NCI-H774 (cell line): ENCODE measurements around the gene KIAA0930.
"Not testable (repeated sequence)": the region's sequence is repeated elsewhere in the genome, so short reads cannot be mapped to it uniquely, and the experiment has no call there.

Source experiments
- DNase-seq: peaks from one replicate; lab custom pipeline; 2025; lab: John Stamatoyannopoulos, UW

Gene KIAA0930

GRCh38 chr22:45200860-45201511 is 39.7 kb downstream of the KIAA0930 start:
- no peak for DNase-seq

GRCh38 chr22:45200230-45200629 is 40.5 kb downstream of the KIAA0930 start:
- no peak for DNase-seq

- DNase-seq, result no peak
Observed at GRCh38 chr22:45199723-45200122, 41.0 kb downstream of the KIAA0930 start.

GRCh38 chr22:45198463-45198795 is 42.3 kb downstream of the KIAA0930 start:
- DNase-seq, result no peak

- DNase-seq, result no peak
Observed at GRCh38 chr22:45197606-45198462, 42.9 kb downstream of the KIAA0930 start.

GRCh38 chr22:45196926-45197605 is 43.6 kb downstream of the KIAA0930 start:
- DNase-seq, result no peak

GRCh38 chr22:45196308-45196707 is 44.4 kb downstream of the KIAA0930 start:
- DNase-seq, result no peak

- no peak for DNase-seq
Observed at GRCh38 chr22:45195616-45196015, 45.1 kb downstream of the KIAA0930 start.

GRCh38 chr22:45194686-45195085 is 46.0 kb downstream of the KIAA0930 start:
- DNase-seq, result no peak

- DNase-seq, result no peak
Observed at GRCh38 chr22:45192701-45193187, 48.0 kb downstream of the KIAA0930 start.

GRCh38 chr22:45191746-45192145 is 48.9 kb downstream of the KIAA0930 start:
- DNase-seq, result not testable (repeated sequence)

- DNase-seq, result no peak
Observed at GRCh38 chr22:45190202-45190872, 50.4 kb downstream of the KIAA0930 start.

- DNase-seq, result no peak
Observed at GRCh38 chr22:45188779-45189178, 51.9 kb downstream of the KIAA0930 start.

GRCh38 chr22:45187891-45188290 is 52.8 kb downstream of the KIAA0930 start:
- DNase-seq, result no peak

GRCh38 chr22:45185718-45186514 is 54.8 kb downstream of the KIAA0930 start:
- no peak for DNase-seq

- DNase-seq, result no peak
Observed at GRCh38 chr22:45183974-45184373, 56.7 kb downstream of the KIAA0930 start.

- no peak for DNase-seq
Observed at GRCh38 chr22:45181766-45182165, 58.9 kb downstream of the KIAA0930 start.

- DNase-seq, result no peak
Observed at GRCh38 chr22:45181240-45181639, 59.5 kb downstream of the KIAA0930 start.

GRCh38 chr22:45180146-45180679 is 60.5 kb downstream of the KIAA0930 start:
- no peak for DNase-seq

GRCh38 chr22:45179276-45180049 is 61.2 kb downstream of the KIAA0930 start:
- no peak for DNase-seq
